ENCODE measurements around the gene XCR1. TPM values are rescaled to one million over a fixed set of nuclear protein-coding genes. Genes with fewer than 3 reads are reported as not detected.

The XCR1 gene
- total and polyA plus RNA-seq, 2 of the 8 experiments (the other 6 are each of a cell fraction or from before 2014, with no cell fraction given) = 0.53 TPM; not detected in 1

- DNase-seq (ENCODE audit: low read depth in 1 of 2, low spot score in 2 of 2) = no peak
- TF ChIP-seq SAP30 (IDR thresholded peaks at IDR 0.05; ENCODE audit: insufficient read depth, insufficient replicate concordance, low read length) (no peak), ASH2L (IDR thresholded peaks at IDR 0.05; ENCODE audit: low read length) (no peak), FOSL1 (IDR thresholded peaks at IDR 0.05; ENCODE audit: insufficient read depth, low read depth, low read length) (no peak), PHF8 (conservative IDR thresholded peaks at IDR 0.05; ENCODE audit: low read depth, low read length) (no peak), CHD2 (IDR thresholded peaks at IDR 0.05; ENCODE audit: low read length) (no peak), TAF7 (optimal IDR thresholded peaks at IDR 0.05; ENCODE audit: borderline replicate concordance, low read depth, low read length) (no peak), CREB1 (IDR thresholded peaks at IDR 0.05) (no peak), KDM4A (IDR thresholded peaks at IDR 0.05; ENCODE audit: low read depth, low read length, severe bottlenecking) (no peak), GTF2F1 (IDR thresholded peaks at IDR 0.05; ENCODE audit: borderline replicate concordance, low read depth, low read length) (no peak), TCF12 (IDR thresholded peaks at IDR 0.05; ENCODE audit: low read depth, low read length) (no peak), JUND (IDR thresholded peaks at IDR 0.05; ENCODE audit: low read length) (no peak), RBBP5 (IDR thresholded peaks at IDR 0.05; ENCODE audit: borderline replicate concordance, low read depth, low read length) (no peak), KDM5A (IDR thresholded peaks at IDR 0.05; ENCODE audit: low read length) (no peak)
These were observed 54.5 kb downstream of the XCR1 start for GRCh38 chr3:45972534-45973402.

More at GRCh38 chr3:45972534-45973402, 54.5 kb downstream of the XCR1 start:
- Histone ChIP-seq H2BK12ac (ENCODE audit: low read depth, low read length) (no peak overlapping the region), H2AFZ (ENCODE audit: low read length) (no peak overlapping the region), H2BK5ac (ENCODE audit: low read depth, low read length) (no peak overlapping the region), H3K4me2 (ENCODE audit: insufficient read depth in 1 of 2, low read depth in 2 of 2, low read length in 2 of 2) (no peak overlapping the region), H3K4me1 (replicated peaks in 1 of 4; ENCODE audit: control insufficient read depth in 3 of 4, insufficient read depth in 4 of 4, low read length in 3 of 4) (no peaks in the 10 kb centered on the region), H2AK5ac (ENCODE audit: low read depth, low read length) (no peak overlapping the region), H3K23me2 (ENCODE audit: low read depth, low read length) (no peaks in the 10 kb centered on the region), H3K14ac (ENCODE audit: insufficient read length) (no peak overlapping the region), H4K8ac (ENCODE audit: extremely low read depth, insufficient read depth, low read length) (no peak overlapping the region), H2BK120ac (replicated peaks; ENCODE audit: low read depth, low read length) (no peak overlapping the region), H3K9me3 (ENCODE audit: insufficient read depth in 2 of 2, low read depth in 1 of 2, low read length in 1 of 2) (no peaks in the 10 kb centered on the region), H3K79me1 (ENCODE audit: low read depth, low read length) (no peaks in the 10 kb centered on the region), H3K4ac (replicated peaks; ENCODE audit: insufficient read length, low read depth, low read length) (no peak overlapping the region), H3K9ac (replicated peaks in 1 of 4; ENCODE audit: extremely low read depth in 1 of 4, low read depth in 3 of 4, low read length in 3 of 4) (no peak overlapping the region), H3K36me3 (ENCODE audit: control insufficient read depth in 2 of 4, insufficient read depth in 4 of 4, low read length in 3 of 4) (peaks cover 10 to 51% (median 35%) of the 10 kb centered on the region in 4 experiments; a peak in 7 of 8 replicates), H3K56ac (replicated peaks; ENCODE audit: insufficient read length, low read depth, low read length) (no peak overlapping the region), H2BK15ac (ENCODE audit: low read length) (no peak overlapping the region), H3K4me3 (ENCODE audit: extremely low read depth in 1 of 4, insufficient read depth in 2 of 4, low read depth in 3 of 4, low read length in 4 of 4) (no peak overlapping the region), H3K79me2 (ENCODE audit: control insufficient read depth in 1 of 2, insufficient read depth in 2 of 2, low read length in 2 of 2) (no peaks in the 10 kb centered on the region), H3K27ac (ENCODE audit: low read depth, low read length) (no peak overlapping the region), H4K5ac (ENCODE audit: insufficient read length, low read depth, low read length) (no peak overlapping the region), H3K18ac (ENCODE audit: extremely low read depth, low read length) (no peak overlapping the region), H2BK20ac (ENCODE audit: low read length) (no peak overlapping the region), H4K20me1 (replicated peaks in 1 of 2; ENCODE audit: control insufficient read depth in 1 of 2, insufficient read depth in 2 of 2, low read length in 2 of 2) (peaks cover 0 to 4% of the 10 kb centered on the region in 2 experiments), H3K23ac (ENCODE audit: insufficient read length) (no peak overlapping the region), H4K91ac (replicated peaks; ENCODE audit: insufficient read length, low read length) (no peak overlapping the region), H3K27me3 (replicated peaks in 1 of 4; ENCODE audit: control insufficient read depth in 3 of 4, extremely low read depth in 1 of 4, insufficient read depth in 3 of 4, low read length in 3 of 4) (no peaks in the 10 kb centered on the region)
- FAIRE-seq = no peak
- ChIA-PET POLR2A (ENCODE audit: partially characterized antibody) (no interaction called here), CTCF (ENCODE audit: partially characterized antibody) (interaction anchor here (0.5 to 1.3 kb wide), 5 partner anchors 9 to 313 kb away, joined by 3 to 4 read pairs (median 3); partner anchors contain the start of gene CCR1)
- WGBS, 2 experiments (ENCODE audit: extremely low coverage in 1 of 2, insufficient coverage in 1 of 2, insufficient read length in 1 of 2, insufficient replicate concordance in 2 of 2, low coverage in 1 of 2, low lambda C conversion rate in 2 of 2, missing lambda C conversion rate in 1 of 2) = 93% methylated on average over 6 of the region's 6 CpGs; no CpG with 5 or more reads in 1 of the 2 experiments

All from H1 (cell line).